Measurements from ENCODE around the gene CAMKK1. TPM values are rescaled to one million over a fixed set of nuclear protein-coding genes. Genes with fewer than 3 reads are reported as not detected.

Gene CAMKK1
- total and polyA plus RNA-seq, 9 of the 15 experiments (the other 6 are each of a cell fraction or from before 2014, with no cell fraction given), result 0.34 to 7.5 (median 4.9) TPM

DNA sequence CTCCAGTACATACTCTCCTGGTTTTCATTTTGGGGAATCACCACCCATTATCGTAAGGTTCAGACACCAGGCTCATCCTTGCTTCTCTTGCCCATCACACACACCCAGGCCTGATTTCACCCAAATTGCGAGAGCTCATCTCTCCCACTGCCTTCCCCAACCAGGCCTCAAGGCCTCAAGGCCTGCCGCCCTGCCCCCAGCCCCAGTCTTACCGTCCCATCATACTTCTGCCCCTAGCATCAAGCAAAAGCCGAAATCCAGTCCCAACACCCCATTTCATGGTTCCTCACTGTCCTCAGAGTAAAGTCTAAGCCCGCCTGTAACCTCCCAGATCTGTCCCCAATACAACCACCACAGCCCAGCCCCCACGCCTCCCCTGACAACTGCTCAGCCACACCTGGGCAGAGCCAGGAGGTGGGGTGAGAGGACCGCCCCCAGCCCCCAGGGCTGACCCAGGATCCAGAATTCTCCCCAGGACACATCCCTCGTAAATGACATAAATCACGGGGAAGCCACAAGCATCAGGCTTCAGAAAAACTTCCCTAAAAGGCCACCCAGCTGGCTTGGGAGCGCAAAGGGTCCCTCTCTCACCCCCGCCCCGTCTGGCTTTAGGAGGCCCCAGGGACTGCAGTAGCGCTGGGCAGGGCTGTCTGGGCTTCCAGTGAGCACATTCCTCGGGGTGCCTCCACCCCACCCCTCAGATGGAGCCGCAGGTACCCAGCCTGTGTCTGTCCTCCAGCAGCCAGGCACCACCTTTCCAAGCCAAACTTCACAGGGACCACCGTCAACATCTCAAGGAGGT lies 33.0 kb upstream of the CAMKK1 start:
- peak overlapping the region in 1 of 2 experiments; percentile 45; a peak in 1 of 4 replicates for H3K9ac ChIP-seq (ENCODE audit: insufficient read depth in 1 of 2, low read depth in 2 of 2, low read length in 2 of 2)
- intact Hi-C loops (cut with micrococcal nuclease), result no loop called here
- H3K4me1 ChIP-seq (replicated peaks in 1 of 2; ENCODE audit: control insufficient read depth in 2 of 2, insufficient read depth in 2 of 2, low read length in 2 of 2), result peaks cover 0 to 31% of the 10 kb centered on the region in 2 experiments; a peak in 2 of 5 replicates
- ChIA-PET CTCF (ENCODE audit: low intra/inter-chr PET ratio) (no interaction called here), POLR2A (no interaction called here)
- peaks cover 31% of the 10 kb centered on the region; the same call in 1 of the 3 replicates for H3K36me3 ChIP-seq (ENCODE audit: control insufficient read depth, insufficient read depth, low read length)
- 67% methylated on average over 10 of the region's 17 CpGs for WGBS (ENCODE audit: insufficient coverage, low coverage, missing lambda C conversion rate)
- no peaks in the 10 kb centered on the region for H3K9me1 ChIP-seq (ENCODE audit: control insufficient read depth, insufficient read depth, low read length)
- H3K27ac ChIP-seq (ENCODE audit: extremely low read depth, low read depth, low read length), result no peak overlapping the region
- BruUV-seq (replicated peaks), result no TSS peak
- no peaks in the 10 kb centered on the region for H3K27me3 ChIP-seq (ENCODE audit: control insufficient read depth in 2 of 2, insufficient read depth in 2 of 2, low read length in 2 of 2)
- H3K9me3 ChIP-seq (replicated peaks; ENCODE audit: control insufficient read depth, insufficient read depth, low read depth, low read length), result no peaks in the 10 kb centered on the region
- no peaks in the 10 kb centered on the region; the same call in 1 of the 2 replicates for H4K20me1 ChIP-seq (replicated peaks; ENCODE audit: control insufficient read depth, insufficient read depth, low read length)
- no peaks in the 10 kb centered on the region for H3K79me2 ChIP-seq (ENCODE audit: control insufficient read depth, insufficient read depth, low read length)
- in situ Hi-C loops (cut with MboI), result no loop called here
- H2AFZ ChIP-seq (ENCODE audit: low read depth, low read length), result no peak overlapping the region
- H3K4me2 ChIP-seq (ENCODE audit: insufficient read depth, low read length), result no peak overlapping the region
- DNase-seq (ENCODE audit: extremely low read depth in 1 of 4, low spot score in 3 of 4), result no peak
- ATAC-seq, result no peak; the same call in 2 of the 3 replicates
- no peak overlapping the region for H3K4me3 ChIP-seq
- TF ChIP-seq TARDBP (IDR thresholded peaks at IDR 0.05), result no peak
- no peak for TF ChIP-seq SRSF9 (IDR thresholded peaks at IDR 0.05; ENCODE audit: borderline replicate concordance, low read depth, low read length)
- no peak for TF ChIP-seq ETS2 (tag; IDR thresholded peaks at IDR 0.05; ENCODE audit: borderline replicate concordance, poor library complexity, severe bottlenecking)
- peak; percentile 22 for TF ChIP-seq RBM22 (IDR thresholded peaks at IDR 0.05; ENCODE audit: low read depth, low read length, poor library complexity, severe bottlenecking)
- TF ChIP-seq SP1 (CRISPR knock-in tag; IDR thresholded peaks at IDR 0.05), result no peak
- TF ChIP-seq, protein P1, sequence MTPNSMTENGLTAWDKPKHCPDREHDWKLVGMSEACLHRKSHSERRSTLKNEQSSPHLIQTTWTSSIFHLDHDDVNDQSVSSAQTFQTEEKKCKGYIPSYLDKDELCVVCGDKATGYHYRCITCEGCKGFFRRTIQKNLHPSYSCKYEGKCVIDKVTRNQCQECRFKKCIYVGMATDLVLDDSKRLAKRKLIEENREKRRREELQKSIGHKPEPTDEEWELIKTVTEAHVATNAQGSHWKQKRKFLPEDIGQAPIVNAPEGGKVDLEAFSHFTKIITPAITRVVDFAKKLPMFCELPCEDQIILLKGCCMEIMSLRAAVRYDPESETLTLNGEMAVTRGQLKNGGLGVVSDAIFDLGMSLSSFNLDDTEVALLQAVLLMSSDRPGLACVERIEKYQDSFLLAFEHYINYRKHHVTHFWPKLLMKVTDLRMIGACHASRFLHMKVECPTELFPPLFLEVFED (CRISPR knock-in tag; conservative IDR thresholded peaks at IDR 0.05), result peak; percentile 52; the same call in 1 of the 2 replicates
- TF ChIP-seq POLR2B (IDR thresholded peaks at IDR 0.05; ENCODE audit: low read depth, partially characterized antibody), result peak; percentile 22
- TF ChIP-seq POLR2G (IDR thresholded peaks at IDR 0.05; ENCODE audit: low read depth, low read length), result peak; percentile 57; the same call in 1 of the 2 replicates
- no peak for FAIRE-seq
